Measurements from ENCODE around the gene PAM. TPM values are rescaled to one million over a fixed set of nuclear protein-coding genes. Genes with fewer than 3 reads are reported as not detected.

The PAM gene
- total RNA-seq, 1 experiment from 2014 or later = 60.3 TPM

DNA sequence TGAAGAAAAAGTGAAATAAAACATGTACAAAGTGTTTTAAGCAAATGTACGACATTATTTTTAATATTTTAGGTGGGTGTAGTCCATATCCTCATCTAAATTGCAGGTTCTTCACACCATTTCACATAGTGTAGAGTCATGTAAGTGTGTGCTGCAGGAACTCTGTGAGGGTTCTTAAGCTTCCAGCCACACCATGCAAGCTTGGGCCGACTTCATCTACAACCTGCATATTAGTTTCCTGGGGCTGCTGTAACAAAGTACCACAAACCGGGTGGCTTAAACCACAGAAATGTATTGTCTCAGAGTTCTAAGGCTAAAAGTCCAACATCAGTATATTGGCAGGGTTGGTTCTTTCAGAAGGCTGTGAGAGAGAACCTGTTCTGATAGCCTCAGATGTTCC lies 10.2 kb downstream of the PAM start:
- no peak overlapping the region for H3K27ac Mint-ChIP-seq (ENCODE audit: low read depth, unreplicated experiment)
- H3K9me3 Mint-ChIP-seq (ENCODE audit: unreplicated experiment) = no peaks in the 10 kb centered on the region
- H3K4me3 Mint-ChIP-seq (ENCODE audit: unreplicated experiment) = no peak overlapping the region
- peaks cover 28% of the 10 kb centered on the region for H3K4me1 Mint-ChIP-seq (ENCODE audit: insufficient read depth, unreplicated experiment)
- BruUV-seq (replicated peaks) = no TSS peak
- intact Hi-C loops (cut with micrococcal nuclease) = no loop called here
- ChIA-PET POLR2A (no interaction called here), CTCF (interaction anchor here (0.7 to 3.6 kb wide), 6 partner anchors 10 to 182 kb away, joined by 4 to 20 read pairs (median 9); partner anchors contain the start of gene PAM)
- no peaks in the 10 kb centered on the region for H3K27me3 Mint-ChIP-seq (ENCODE audit: insufficient read depth, unreplicated experiment)
- TF ChIP-seq, protein P1, sequence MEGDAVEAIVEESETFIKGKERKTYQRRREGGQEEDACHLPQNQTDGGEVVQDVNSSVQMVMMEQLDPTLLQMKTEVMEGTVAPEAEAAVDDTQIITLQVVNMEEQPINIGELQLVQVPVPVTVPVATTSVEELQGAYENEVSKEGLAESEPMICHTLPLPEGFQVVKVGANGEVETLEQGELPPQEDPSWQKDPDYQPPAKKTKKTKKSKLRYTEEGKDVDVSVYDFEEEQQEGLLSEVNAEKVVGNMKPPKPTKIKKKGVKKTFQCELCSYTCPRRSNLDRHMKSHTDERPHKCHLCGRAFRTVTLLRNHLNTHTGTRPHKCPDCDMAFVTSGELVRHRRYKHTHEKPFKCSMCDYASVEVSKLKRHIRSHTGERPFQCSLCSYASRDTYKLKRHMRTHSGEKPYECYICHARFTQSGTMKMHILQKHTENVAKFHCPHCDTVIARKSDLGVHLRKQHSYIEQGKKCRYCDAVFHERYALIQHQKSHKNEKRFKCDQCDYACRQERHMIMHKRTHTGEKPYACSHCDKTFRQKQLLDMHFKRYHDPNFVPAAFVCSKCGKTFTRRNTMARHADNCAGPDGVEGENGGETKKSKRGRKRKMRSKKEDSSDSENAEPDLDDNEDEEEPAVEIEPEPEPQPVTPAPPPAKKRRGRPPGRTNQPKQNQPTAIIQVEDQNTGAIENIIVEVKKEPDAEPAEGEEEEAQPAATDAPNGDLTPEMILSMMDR (IDR thresholded peaks at IDR 0.05; ENCODE audit: unreplicated experiment) = no peak
- no peak for DNase-seq (ENCODE audit: unreplicated experiment)
- H3K36me3 Mint-ChIP-seq (ENCODE audit: insufficient read depth, unreplicated experiment) = no peaks in the 10 kb centered on the region

DNA sequence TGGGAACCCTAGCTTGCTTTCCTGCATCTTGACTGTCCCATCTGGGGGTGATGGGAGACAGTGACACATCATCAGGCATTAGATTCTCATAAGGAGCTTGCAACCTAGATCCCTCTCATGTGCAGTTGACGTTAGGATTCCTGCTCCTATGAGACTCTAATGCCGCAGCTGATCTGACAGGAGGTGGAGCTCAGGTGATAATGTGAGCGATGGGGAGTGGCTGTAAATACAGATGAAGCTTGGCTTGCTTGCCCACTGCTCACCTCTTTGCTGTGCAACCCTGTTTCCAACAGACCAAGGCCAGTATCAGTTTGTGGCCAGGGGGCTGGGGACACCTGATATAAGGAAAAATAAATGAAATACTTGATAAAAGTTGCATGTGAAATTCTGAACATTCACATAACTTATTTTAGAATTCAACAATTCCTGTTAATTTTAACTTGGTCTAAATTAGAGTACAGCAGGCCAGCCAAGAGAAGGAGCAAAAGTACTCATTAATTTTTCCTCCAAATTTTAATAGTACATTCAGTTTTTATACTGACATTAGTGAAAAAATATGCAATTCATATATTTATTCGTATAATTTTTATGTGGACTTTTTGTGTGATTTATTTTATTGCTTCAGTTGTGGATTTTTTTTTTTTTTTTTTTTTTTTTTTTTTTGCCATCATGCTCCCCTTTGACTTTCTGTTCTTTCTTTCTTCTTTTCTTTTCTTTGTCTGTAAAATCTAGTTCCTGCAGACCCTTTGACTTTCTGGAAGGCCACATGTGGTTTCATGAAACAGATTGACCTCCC lies 11.4 kb downstream of the PAM start:
- H3K4me1 Mint-ChIP-seq (ENCODE audit: insufficient read depth, unreplicated experiment) = peaks cover 19% of the 10 kb centered on the region
- intact Hi-C loops (cut with micrococcal nuclease) = no loop called here
- no peak overlapping the region for H3K4me3 Mint-ChIP-seq (ENCODE audit: unreplicated experiment)
- H3K27ac Mint-ChIP-seq (ENCODE audit: low read depth, unreplicated experiment) = no peak overlapping the region
- H3K27me3 Mint-ChIP-seq (ENCODE audit: insufficient read depth, unreplicated experiment) = no peaks in the 10 kb centered on the region
- ChIA-PET CTCF (interaction anchor here (2.8 kb wide), 1 partner anchor 14 kb away, joined by 20 read pairs; no protein-coding TSS in a partner anchor), POLR2A (interaction anchor here (0.5 to 0.6 kb wide), 2 partner anchors 99 to 124 kb away, joined by 3 read pairs; no protein-coding TSS in a partner anchor)
- no peak for DNase-seq (ENCODE audit: unreplicated experiment)
- H3K9me3 Mint-ChIP-seq (ENCODE audit: unreplicated experiment) = no peaks in the 10 kb centered on the region
- no TSS peak for BruUV-seq (replicated peaks)
- TF ChIP-seq, protein P1 (IDR thresholded peaks at IDR 0.05; ENCODE audit: unreplicated experiment) = no peak
- no peaks in the 10 kb centered on the region for H3K36me3 Mint-ChIP-seq (ENCODE audit: insufficient read depth, unreplicated experiment)

GRCh38 chr5:102767862-102768261 lies 12.8 kb downstream of the PAM start:
- TF ChIP-seq, protein P1 (IDR thresholded peaks at IDR 0.05; ENCODE audit: unreplicated experiment) = no peak
- ChIA-PET POLR2A (no interaction called here), CTCF (interaction anchor here (0.5 to 0.7 kb wide), 2 partner anchors 12 to 184 kb away, joined by 3 to 4 read pairs; no protein-coding TSS in a partner anchor)
- DNase-seq (ENCODE audit: unreplicated experiment) = no peak
- Mint-ChIP-seq H3K27me3 (ENCODE audit: insufficient read depth, unreplicated experiment) (no peaks in the 10 kb centered on the region), H3K27ac (ENCODE audit: low read depth, unreplicated experiment) (no peak overlapping the region), H3K4me1 (ENCODE audit: insufficient read depth, unreplicated experiment) (peaks cover 10% of the 10 kb centered on the region), H3K4me3 (ENCODE audit: unreplicated experiment) (no peak overlapping the region), H3K36me3 (ENCODE audit: insufficient read depth, unreplicated experiment) (no peaks in the 10 kb centered on the region), H3K9me3 (ENCODE audit: unreplicated experiment) (no peaks in the 10 kb centered on the region)
- no TSS peak for BruUV-seq (replicated peaks)
- intact Hi-C loops (cut with micrococcal nuclease) = no loop called here

DNA sequence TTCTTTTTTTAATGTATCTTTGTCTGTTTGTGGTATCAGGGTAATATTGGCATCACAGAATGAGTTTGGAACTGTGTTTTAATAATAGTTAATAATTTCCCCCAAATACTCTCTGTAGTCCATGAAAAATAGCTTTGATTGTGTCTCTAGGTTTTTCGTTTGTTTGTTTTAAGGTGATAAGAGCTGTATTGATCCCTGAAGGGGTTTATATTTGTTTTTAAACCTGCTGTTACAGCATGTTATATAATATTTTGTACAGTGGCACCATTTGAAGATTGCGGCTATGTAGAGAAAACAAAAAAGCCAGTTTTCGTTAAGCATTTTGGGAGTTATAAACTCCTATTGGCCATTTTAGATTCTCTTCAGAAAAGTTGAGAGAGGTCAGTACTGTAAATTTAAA lies 15.7 kb downstream of the PAM start:
- no TSS peak for BruUV-seq (replicated peaks)
- Mint-ChIP-seq H3K27ac (ENCODE audit: low read depth, unreplicated experiment) (no peak overlapping the region), H3K4me3 (ENCODE audit: unreplicated experiment) (no peak overlapping the region), H3K27me3 (ENCODE audit: insufficient read depth, unreplicated experiment) (no peaks in the 10 kb centered on the region), H3K9me3 (ENCODE audit: unreplicated experiment) (no peaks in the 10 kb centered on the region), H3K4me1 (ENCODE audit: insufficient read depth, unreplicated experiment) (no peaks in the 10 kb centered on the region), H3K36me3 (ENCODE audit: insufficient read depth, unreplicated experiment) (no peaks in the 10 kb centered on the region)
- ChIA-PET CTCF (interaction anchor here (1.3 kb wide), 1 partner anchor 200 kb away, joined by 5 read pairs; no protein-coding TSS in a partner anchor), POLR2A (no interaction called here)
- intact Hi-C loops (cut with micrococcal nuclease) = no loop called here
- no peak for DNase-seq (ENCODE audit: unreplicated experiment)
- TF ChIP-seq, protein P1 (IDR thresholded peaks at IDR 0.05; ENCODE audit: unreplicated experiment) = no peak
